HG03064 (cell line): ENCODE data around the gene KIAA2012.

Source experiments
- ATAC-seq: cut with Tn5 transposase; IDR thresholded peaks from one replicate; pipeline ENCODE4 v1.9.1; 2021; ENCODE audit warnings: low read depth; ENCODE audit not compliant: unreplicated experiment

KIAA2012 gene

DNA sequence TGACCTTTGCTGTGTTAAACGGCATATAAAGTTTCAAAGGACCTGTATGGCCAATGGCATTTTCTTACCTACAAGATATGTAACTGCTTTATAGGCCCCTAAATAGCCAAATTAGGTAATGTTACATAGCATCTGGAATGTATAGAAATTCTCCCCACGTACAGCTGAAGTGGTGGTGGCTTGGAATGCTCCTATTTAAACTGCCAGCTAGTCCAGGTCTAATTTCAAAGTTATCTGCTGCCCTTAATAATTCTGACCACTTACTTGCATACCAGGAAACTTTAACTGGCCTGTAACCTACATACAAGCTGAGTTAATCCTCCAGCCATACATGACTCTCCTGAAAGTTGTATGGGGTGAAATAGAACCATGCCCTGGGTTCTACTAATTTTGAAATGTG lies 1.3 kb downstream of the KIAA2012 start:
- ATAC-seq: no peak

DNA sequence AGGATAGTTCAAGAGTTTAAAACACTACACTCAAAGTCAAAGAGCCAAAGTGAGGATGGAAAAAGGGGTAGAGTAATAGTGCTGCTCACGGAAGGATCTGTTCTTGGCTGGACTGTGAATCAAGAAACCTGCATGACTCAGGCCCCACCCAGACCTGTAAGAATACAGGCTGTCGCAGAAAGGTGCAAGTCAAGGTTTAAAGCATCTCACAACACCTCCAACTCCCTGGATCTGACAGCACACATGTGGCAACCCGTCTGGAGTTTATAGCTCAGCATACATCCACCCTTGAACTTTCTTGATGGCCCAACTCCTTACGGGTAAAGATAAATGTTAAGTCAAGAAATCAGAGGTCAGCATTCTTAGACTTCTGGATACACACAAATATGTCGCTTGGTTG lies 6.3 kb downstream of the KIAA2012 start:
- ATAC-seq: no peak

DNA sequence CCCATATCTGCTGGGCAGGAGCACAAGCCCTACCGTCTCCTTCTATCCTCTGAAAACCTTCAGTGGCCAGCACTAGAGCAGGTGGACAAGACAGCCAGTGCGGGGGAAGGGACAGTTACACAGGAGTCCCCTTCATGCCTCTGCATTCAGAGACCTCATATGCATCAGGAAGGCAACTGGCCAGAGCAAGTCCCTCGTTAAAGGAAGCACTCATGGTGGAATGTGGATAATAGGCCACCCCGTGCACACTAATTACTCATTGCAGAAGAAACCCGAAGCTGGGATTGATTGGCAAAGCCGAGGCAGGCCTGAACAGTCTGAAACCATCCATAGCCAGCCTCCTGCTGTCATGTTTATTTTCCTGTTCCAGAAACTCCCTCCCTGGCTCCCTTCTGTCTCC lies 11.2 kb downstream of the KIAA2012 start:
- no peak for ATAC-seq

DNA sequence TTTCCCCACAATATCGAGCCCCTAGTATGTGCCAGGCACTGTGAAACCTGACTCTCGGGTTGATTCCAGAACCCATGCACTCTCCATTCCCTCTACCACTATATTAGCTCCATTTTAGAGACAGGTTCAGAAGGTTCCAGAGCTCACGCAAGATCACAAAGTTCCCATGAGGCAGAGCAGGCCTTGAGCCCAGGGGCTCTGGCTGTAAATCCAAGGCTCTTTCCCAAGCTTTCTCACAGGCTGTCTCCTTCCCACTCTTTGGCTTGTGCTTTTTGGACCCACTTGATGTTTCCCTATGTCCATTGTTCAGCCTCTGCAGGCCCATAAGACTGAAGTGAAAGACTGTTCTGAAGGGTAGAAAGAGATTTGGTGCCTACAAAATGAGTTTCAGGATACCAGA lies 15.7 kb downstream of the KIAA2012 start:
- no peak for ATAC-seq

DNA sequence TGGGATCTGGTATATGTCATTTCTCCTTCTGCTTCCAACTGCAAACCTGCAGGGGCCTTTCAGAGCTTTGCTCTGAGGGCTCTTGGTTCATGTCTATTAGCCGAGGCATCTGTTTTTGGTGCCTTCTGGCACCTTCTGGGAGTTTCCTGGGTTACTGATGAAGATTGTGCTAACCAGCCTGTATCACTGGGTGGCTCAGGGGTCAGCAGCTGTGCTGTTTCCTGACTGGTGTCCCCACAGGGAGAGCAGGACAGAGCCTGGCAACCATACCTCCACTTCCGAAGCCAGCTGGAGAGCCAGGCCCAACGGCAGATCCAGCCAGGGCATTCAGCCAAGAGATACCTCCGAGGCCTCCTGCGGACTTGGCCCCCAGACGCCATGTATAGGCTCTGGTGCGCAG lies 17.5 kb downstream of the KIAA2012 start:
- ATAC-seq: no peak

DNA sequence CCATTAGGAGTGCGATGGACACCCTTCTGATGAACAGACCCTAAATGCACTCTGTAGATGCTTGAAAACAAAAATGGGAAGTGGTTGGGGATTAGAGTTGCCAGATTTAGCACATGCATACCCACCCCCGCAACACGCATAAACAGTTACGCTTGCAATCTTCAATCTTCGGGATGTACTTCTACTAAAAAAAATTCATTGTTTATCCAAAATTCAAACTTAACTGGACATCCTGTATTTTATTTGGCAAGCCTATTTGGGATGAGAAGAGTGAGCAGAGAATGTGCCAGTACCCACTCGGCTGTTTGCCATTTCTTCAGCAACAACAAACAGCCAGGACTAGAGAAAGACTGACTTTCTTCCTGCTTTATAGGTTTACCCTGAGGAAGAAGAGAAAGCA lies 18.4 kb downstream of the KIAA2012 start:
- ATAC-seq: no peak

DNA sequence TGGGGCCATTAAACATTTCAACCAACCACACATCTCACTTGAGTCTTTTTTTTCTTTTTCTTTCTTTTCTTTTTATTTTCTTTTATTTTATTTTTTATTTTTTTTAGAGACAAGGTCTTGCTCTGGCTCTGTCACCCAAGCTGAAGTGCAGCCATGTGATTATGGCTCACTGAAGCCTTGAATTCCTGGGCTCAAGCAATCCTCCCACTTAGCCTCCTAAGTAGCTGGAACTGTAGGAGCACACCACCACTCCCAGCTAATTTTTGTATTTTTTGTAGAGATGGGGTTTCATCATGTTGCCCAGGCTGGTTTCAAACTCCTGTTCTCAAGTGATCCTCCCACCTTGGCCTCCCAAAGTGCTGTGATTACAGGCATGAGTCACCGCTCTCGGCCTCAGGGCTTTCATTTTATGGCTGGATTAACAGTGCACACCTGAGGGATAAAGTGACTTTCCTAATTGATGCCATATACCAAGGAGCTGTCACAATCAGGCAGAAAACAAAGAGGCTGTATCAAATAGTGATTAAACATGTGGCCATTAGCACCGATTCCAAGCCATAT lies 21.5 kb downstream of the KIAA2012 start:
- ATAC-seq: no peak

DNA sequence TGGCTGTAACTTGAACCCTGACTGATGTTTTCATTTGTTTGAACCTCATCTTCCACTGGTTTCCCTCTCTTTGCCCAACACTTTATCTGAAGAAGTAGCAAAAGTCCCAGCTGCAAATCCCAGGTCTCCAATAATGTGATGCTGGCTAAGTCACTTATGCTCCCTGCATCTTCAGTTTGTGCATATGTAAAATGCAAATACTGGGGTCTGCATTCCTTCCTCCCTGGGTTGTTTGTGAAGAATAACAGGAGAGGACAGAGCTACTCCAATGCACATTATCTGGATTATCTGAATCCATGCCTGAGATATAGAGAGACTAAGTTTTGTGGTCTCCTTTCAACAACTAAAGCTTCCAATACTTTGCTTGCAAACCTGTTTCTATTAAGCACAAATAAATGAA lies 22.2 kb downstream of the KIAA2012 start:
- no peak for ATAC-seq

DNA sequence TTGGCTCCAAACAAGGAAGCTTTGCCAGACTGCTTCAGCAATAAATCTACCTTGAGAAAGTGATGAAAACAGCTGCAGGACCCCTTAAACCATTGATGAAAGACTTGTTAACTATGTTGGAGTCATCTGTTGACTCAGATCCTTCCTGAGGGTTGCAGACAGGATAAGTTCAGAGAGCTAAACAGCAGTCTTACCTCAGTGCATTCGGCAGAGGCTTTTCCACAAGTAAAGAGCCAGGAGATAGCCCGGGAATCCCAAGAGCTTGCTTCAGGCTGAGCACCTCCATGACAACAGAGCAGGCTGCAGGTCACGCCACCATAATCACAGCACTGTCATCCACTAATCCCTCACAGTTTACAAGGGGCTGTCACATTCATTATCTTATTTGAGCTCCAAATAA lies 23.7 kb downstream of the KIAA2012 start:
- ATAC-seq: no peak

DNA sequence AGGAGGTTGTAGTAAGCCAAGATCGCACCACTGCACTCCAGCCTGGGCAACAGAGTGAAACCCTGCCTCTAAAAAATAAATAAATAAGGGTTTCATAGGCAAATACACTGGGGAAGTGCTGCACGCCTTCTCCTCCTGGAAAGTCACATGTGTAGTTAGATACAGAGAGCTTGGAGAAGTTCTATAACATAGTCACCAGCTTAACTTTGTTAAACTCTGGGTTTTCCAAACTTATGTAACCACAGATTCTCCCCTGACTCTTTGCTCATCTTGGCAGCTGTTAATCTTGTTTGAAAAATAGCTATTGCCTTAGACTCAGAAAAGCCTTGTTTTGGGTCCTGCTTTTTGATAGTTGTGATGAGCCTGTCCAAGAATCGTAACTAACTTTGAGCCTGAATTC lies 25.2 kb downstream of the KIAA2012 start:
- ATAC-seq: no peak

DNA sequence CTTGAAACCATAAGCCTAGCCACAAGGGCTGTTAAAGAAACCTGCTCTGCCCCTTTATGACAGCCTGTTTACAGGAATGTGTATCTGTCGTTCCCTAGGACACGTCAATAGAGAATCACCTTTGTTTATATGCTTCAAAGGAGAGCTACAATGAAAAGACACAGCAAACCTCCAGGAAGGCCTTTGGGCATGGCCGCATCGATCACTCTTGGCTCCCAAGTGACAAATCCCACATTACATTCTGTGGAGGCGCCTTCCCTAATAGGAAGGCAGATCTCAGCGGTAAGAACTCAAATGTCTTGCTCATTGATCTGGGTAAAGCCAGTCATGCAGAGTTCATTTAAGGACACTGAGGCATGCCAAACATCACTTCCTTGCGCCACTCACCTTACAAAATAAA lies 26.5 kb downstream of the KIAA2012 start:
- no peak for ATAC-seq

DNA sequence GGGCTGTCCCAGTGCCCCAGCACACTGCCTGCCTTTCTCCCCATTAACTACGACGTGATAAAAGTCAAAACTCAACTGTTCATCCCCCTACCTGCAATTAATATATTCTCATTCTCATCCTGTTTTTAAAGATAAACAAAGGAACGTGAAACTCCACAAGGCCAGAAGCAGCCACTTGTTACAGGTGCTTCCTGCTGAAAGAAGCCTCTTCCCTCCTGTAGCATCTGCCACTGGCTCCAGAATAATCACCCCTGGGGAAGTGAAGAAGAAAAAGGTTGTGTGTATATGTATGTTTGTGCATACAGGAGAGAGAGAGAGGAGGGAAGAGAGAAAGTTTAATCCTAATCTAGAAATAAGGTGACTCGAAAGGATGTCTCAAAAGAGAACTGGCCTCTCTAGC lies 27.1 kb downstream of the KIAA2012 start:
- ATAC-seq: no peak

DNA sequence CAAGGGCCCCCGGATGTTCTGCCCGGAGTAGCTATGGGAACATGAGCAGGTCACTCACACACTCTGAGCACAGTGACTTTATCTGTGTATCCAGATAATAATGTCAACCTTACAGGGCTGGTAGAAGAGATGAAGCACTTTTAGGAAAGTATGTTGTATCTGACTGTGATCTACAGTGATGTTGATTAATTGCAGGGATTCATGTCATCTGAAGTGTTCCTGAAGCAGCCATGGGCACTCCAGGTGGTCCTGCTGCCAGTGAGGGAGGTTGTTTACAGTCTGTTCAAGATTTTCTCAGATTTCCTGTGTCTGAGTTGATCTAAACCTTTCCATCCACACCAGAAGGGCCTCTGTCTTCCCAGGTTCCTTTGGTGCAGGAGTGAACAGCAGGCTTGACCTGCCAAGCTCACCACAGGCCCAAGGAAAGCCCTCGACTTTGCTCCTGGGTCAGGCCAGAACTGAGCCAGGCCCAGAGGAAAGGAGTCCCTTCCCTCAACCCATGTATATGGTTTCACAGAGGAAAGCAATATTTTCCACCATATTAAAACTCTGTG lies 28.0 kb downstream of the KIAA2012 start:
- no peak for ATAC-seq

DNA sequence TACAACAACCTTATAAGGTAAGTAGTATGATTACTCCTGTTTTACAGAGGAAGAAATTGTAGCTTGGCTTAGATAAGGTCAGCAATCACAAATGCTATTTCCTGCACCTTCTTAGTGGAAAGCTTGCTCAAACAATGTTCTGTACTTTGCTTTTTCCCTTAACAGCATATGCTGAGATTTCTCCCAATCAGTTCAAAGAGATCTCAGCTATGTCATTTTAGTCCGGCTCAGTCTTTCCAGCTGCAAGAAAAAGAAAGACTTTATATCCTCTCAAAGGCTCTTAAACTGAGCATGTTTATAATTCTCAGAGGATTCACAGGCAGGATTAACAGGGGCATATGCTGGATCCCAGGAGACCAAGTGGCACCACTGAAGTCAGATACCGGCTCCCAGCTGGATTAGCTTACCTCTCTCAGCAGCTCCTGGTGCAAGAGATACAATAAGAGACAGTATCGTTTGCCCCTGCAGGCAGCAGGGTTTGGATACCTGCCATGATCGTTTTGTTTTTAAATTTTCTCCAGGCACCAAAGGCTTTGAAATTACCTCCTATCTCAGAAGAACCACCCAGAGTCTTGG lies 29.5 kb downstream of the KIAA2012 start:
- no peak for ATAC-seq

DNA sequence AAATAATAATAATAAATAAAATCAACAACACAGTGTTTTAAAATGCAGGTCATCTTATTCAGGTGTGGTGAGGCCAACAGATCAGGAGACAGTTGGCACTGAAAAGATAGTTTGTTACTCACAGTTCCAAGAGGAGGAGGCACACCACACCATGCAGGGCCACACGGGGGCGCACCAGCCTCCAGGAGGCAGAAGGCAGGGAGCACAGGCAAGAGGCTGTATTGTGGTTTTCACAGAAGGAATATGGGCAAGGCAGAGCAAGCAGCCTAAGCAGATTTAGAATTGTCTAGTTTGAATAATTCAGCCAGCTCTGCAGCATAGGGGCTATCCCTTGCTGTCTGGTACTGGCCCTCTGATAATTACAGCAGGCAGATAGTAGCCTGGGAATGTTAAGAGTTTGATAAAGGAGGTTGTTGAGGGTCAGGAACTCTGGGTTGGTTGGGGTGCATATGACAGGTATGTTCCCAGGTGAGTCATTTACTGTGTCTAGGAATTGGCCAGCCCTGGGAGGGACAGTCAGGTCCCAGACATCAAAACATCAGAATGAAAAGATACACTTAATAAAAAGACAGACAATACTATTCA lies 31.3 kb downstream of the KIAA2012 start:
- ATAC-seq: no peak

DNA sequence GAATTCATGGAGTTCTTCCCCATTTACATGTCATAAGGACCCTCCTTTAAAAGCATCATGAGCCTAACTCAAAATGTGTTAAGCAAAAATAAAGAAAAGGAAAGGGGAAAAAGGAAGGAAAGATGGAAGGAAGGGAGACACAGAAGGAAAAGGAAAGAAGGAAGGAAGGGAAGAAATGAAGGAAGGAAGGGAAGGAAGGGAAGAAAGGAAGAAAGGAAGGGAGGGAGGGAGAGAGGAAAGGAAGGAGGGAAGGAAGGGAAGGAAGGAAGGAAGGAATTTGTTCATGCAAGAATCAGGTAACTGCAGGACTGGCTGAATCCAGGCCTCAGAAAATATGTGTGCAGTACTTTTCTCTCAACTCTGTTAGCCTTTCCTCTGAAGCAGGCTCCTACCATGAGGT lies 32.0 kb downstream of the KIAA2012 start:
- ATAC-seq: no peak

DNA sequence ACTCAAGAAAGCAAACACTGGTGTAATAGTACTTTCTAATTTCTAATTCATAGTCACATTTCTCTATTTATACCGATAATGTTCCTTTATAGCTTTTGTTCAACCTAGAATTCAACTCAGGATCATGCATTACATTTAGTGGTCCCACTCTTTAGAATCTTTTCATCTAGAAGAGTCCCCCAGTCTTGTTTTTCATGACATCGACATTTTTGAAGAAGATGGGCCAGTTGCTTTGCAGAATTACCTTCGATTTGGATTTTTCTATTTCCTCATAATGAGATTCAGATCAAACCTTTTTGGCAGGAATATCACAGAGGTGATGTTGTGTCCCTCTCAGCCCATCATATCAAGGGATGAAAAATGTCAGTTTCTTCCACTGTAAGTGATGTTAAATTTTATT lies 35.3 kb downstream of the KIAA2012 start:
- no peak for ATAC-seq

DNA sequence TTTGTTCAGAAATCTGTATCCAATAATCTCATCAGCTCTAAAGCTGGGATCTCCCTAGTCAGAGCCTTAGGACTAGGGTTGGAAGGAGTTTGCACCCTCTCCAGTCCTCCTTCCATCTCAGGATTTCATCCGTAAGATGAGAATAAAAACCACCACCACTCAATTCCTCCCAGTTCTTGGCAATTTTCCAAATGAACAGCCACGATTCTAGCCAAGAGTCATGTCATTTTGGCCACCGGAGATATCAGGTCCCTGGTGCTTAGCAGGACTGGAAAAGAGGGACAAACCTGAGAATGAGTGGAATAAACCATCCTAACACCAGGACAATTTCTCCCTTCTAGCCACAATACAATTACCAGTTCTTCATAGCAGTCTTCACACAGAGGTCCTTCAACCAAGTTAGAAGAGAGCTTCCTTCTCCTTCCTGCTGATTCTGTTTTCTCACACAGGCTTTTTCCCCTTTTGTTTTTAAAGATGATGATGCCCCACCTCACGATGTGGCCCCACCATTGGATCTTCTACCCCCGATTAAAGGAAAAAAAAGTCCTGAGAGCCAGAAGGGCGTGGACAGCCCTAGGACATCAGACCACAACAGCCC lies 36.2 kb downstream of the KIAA2012 start:
- ATAC-seq: no peak

DNA sequence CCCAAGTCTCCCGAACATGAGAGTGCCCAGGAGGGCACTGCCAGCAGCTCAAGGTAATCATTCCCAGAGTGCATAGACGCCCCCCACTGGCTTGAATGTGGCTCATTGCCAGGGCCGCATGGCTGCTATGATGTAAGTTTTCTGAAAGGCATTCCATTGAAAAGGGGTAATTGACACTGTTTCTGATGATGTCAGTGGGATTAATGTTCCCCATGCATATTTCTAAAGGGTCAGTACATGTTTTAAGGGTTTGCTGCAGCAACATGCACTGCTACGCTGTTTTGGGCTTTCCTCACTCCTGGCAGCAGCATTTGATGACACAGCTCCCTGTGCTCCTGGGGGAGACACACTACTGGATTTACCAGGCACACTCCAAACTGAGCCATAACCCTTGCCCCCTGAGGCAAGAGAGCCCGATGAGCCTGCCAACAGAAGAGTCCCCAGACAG lies 36.7 kb downstream of the KIAA2012 start:
- ATAC-seq: no peak

DNA sequence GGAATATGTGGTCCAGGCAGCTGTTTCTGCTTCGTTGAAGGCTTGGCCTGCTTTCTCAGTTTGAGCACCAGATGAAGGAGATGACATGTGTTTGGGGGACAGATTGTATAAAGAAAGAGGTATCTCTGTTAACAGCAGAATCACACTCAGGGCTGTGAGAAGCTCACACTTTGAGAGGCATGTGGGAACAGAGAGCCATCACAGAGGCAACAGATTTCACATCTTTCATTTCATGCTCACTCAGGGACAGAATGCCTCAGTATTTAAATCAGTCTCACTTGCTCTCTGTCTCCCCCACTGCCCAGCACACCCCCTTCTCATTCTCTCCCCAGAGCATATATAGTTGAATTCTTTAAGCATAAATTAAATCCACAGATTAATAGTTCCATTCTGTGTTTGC lies 37.4 kb downstream of the KIAA2012 start:
- no peak for ATAC-seq

DNA sequence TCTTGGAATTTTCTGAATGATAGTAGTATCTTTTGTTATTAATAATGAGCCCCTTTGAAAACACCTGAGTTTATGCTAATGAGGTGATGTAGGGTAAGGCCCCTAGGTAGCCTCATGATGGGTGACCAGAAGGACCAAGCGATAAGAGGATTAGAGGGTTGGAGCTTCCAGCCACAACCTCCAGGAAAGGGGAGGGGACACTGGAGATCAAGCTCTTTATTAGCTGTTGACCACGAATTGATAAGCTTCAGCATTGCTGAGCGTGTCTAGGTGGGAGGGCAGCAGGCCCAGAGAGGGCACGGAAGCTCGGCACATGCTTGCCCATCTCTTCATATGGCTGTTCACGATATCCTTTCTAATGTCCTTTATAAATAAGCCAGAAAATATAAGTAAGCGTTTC lies 39.0 kb downstream of the KIAA2012 start:
- ATAC-seq: no peak

DNA sequence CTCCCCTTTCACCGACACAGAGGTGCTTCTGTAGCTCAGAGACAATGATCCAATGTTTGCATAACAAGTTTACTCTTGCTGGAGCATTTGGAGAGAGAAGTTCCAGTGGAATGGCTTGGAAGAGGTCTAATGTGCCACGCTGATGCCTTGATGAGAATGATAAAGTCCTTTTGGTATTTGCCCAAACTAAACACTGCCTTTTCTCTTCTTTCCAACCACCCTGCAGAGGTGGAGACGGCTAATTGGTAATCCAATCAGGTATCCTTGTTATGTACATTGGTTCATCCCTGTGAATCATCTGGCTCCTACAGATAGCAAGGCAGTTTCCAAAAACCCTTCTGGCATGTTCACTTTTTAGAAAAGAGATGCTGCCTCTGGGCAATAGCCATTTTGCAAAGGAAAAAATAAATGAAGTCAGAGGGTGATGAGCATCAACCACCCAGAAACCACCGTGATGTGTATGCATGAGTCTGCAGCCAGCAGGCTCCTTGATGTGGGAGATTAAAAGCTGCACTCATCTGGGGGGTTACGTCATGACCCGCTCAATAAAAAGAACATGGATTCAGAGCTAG lies 40.6 kb downstream of the KIAA2012 start:
- no peak for ATAC-seq
